Measurements from ENCODE around the gene BAZ1A. TPM values are rescaled to one million over a fixed set of nuclear protein-coding genes. Genes with fewer than 3 reads are reported as not detected.

Gene BAZ1A
- total and polyA plus RNA-seq, 9 of the 15 experiments (the other 6 are each of a cell fraction or from before 2014, with no cell fraction given): 22.0 to 71.2 (median 39.1) TPM

DNA sequence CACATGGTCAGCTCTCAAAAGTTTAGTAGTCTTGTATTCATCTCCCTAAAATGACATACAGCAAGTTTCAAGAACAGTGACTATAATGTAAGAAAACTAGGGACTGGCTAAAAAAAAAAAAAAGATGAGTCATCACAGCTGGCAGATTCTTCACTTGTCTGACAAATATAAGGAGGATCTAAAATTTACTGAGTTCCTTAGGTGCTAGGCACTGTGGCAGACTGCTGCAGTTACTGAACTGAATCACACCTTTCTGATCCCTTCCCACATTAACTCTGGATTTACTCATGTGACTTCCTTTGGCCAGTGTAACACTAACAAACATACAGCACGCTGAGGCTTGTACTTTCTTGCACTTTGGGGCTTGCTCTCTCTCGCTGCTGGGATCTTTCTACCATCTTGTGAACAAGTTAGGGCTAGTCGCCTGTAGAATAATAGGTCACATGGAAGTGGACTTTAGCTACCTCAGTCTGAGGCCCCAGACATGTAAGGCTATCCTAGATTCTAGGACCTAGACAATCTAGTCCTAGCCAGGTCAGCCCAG is 32.1 kb downstream of the BAZ1A start (continued):
- TF ChIP-seq, protein P1, sequence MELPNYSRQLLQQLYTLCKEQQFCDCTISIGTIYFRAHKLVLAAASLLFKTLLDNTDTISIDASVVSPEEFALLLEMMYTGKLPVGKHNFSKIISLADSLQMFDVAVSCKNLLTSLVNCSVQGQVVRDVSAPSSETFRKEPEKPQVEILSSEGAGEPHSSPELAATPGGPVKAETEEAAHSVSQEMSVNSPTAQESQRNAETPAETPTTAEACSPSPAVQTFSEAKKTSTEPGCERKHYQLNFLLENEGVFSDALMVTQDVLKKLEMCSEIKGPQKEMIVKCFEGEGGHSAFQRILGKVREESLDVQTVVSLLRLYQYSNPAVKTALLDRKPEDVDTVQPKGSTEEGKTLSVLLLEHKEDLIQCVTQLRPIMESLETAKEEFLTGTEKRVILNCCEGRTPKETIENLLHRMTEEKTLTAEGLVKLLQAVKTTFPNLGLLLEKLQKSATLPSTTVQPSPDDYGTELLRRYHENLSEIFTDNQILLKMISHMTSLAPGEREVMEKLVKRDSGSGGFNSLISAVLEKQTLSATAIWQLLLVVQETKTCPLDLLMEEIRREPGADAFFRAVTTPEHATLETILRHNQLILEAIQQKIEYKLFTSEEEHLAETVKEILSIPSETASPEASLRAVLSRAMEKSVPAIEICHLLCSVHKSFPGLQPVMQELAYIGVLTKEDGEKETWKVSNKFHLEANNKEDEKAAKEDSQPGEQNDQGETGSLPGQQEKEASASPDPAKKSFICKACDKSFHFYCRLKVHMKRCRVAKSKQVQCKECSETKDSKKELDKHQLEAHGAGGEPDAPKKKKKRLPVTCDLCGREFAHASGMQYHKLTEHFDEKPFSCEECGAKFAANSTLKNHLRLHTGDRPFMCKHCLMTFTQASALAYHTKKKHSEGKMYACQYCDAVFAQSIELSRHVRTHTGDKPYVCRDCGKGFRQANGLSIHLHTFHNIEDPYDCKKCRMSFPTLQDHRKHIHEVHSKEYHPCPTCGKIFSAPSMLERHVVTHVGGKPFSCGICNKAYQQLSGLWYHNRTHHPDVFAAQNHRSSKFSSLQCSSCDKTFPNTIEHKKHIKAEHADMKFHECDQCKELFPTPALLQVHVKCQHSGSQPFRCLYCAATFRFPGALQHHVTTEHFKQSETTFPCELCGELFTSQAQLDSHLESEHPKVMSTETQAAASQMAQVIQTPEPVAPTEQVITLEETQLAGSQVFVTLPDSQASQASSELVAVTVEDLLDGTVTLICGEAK (IDR thresholded peaks at IDR 0.05): no peak
- TF ChIP-seq, protein P1 (CRISPR knock-in tag; IDR thresholded peaks at IDR 0.05): no peak
- TF ChIP-seq KAT7 (CRISPR knock-in tag; IDR thresholded peaks at IDR 0.05; ENCODE audit: borderline replicate concordance) (no peak), MAFG (tag; conservative IDR thresholded peaks at IDR 0.05) (peak; percentile 96), TSC22D4 (tag; IDR thresholded peaks at IDR 0.05) (no peak), ZNF431 (CRISPR knock-in tag; IDR thresholded peaks at IDR 0.05) (no peak), CCAR2 (IDR thresholded peaks at IDR 0.05; ENCODE audit: low read depth, low read length) (no peak), NFE2 (IDR thresholded peaks at IDR 0.05; ENCODE audit: low read depth) (peak; percentile 74), FOSL1 (tag; conservative IDR thresholded peaks at IDR 0.05) (peak; percentile 76), JUND (IDR thresholded peaks at IDR 0.05; ENCODE audit: borderline replicate concordance, low read depth, low read length) (peak; percentile 80), JUND (tag; IDR thresholded peaks at IDR 0.05; ENCODE audit: borderline replicate concordance, low read depth, low read length) (peak; percentile 87; the same call in 2 of the 3 replicates), NFIC (IDR thresholded peaks at IDR 0.05) (peak; percentile 59), MTA3 (IDR thresholded peaks at IDR 0.05; ENCODE audit: borderline replicate concordance) (no peak), EP400 (IDR thresholded peaks at IDR 0.05) (no peak), TRIM28 (IDR thresholded peaks at IDR 0.05) (no peak), JUN (IDR thresholded peaks at IDR 0.05; ENCODE audit: borderline replicate concordance, low read depth, low read length) (no peak), JUN (CRISPR knock-in tag; IDR thresholded peaks at IDR 0.05; ENCODE audit: borderline replicate concordance) (no peak), MYC (IDR thresholded peaks at IDR 0.05; ENCODE audit: low read depth, low read length) (no peak), MYC (CRISPR knock-in tag; IDR thresholded peaks at IDR 0.05; ENCODE audit: borderline replicate concordance, low read depth) (no peak), CBFB (CRISPR knock-in tag; IDR thresholded peaks at IDR 0.05) (no peak)
- TF ChIP-seq, protein P2, sequence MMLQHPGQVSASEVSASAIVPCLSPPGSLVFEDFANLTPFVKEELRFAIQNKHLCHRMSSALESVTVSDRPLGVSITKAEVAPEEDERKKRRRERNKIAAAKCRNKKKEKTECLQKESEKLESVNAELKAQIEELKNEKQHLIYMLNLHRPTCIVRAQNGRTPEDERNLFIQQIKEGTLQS (IDR thresholded peaks at IDR 0.05): peak; percentile 94
- TF ChIP-seq, protein P2 (CRISPR knock-in tag; conservative IDR thresholded peaks at IDR 0.05): no peak
